Smooth muscle cell (in vitro differentiated cells): Measurements from ENCODE around the gene ZNF813. TPM values are rescaled to one million over a fixed set of nuclear protein-coding genes. Genes with fewer than 3 reads are reported as not detected.
"Not testable (repeated sequence)": the region's sequence is repeated elsewhere in the genome, so short reads cannot be mapped to it uniquely, and the experiment has no call there.

ENCODE experiments used
- DNase-seq: peaks from one replicate; lab custom pipeline; 2025; ENCODE audit not compliant: unreplicated experiment; lab: John Stamatoyannopoulos, UW
- H2AFZ ChIP-seq: fragments of 200-600 bp; sonication (generic); 2 replicates; pipeline ENCODE4 v1.6.0; 2016; ENCODE audit warnings: antibody characterized with exemption, low read depth, mild to moderate bottlenecking
- H3F3A ChIP-seq: fragments of 200-600 bp; sonication (generic); 2 replicates; pipeline ENCODE4 v1.6.0; 2017; ENCODE audit warnings: antibody characterized with exemption, low read depth
- H3K27ac ChIP-seq: fragments of 200-600 bp; sonication (generic); 2 replicates; pipeline ENCODE4 v1.5.1; 2016; ENCODE audit warnings: low read depth, mild to moderate bottlenecking
- H3K27me3 ChIP-seq: fragments of 200-600 bp; sonication (generic); 2 replicates; pipeline ENCODE4 v1.6.1; 2016; ENCODE audit warnings: low read depth, mild to moderate bottlenecking
- H3K36me3 ChIP-seq: fragments of 200-600 bp; sonication (generic); 2 replicates; pipeline ENCODE4 v1.5.1; 2016; ENCODE audit warnings: low read depth
- H3K4me1 ChIP-seq: fragments of 200-600 bp; sonication (generic); 2 replicates; pipeline ENCODE4 v1.5.1; 2016; ENCODE audit warnings: low read depth
- H3K4me2 ChIP-seq: fragments of 200-600 bp; sonication (generic); 2 replicates; pipeline ENCODE4 v1.6.0; 2016; ENCODE audit warnings: mild to moderate bottlenecking
- H3K4me3 ChIP-seq: fragments of 200-600 bp; sonication (generic); 2 replicates; pipeline ENCODE4 v1.5.1; 2016; ENCODE audit warnings: mild to moderate bottlenecking
- H3K79me2 ChIP-seq: fragments of 200-600 bp; sonication (generic); 2 replicates; pipeline ENCODE4 v1.6.0; 2016; ENCODE audit warnings: low read depth, mild to moderate bottlenecking
- H3K9ac ChIP-seq: fragments of 200-600 bp; sonication (generic); 2 replicates; pipeline ENCODE4 v1.6.0; 2016; ENCODE audit warnings: low read depth
- H3K9me3 ChIP-seq: fragments of 200-600 bp; sonication (generic); replicated peaks from 2 replicates; pipeline ENCODE4 v1.5.1; 2016; ENCODE audit warnings: low read depth
- H4K20me1 ChIP-seq: fragments of 200-600 bp; sonication (generic); 2 replicates; pipeline ENCODE4 v1.6.0; 2016; ENCODE audit warnings: low read depth
- CTCF ChIP-seq: fragments of 200-600 bp; sonication (generic); IDR thresholded peaks from 2 replicates; pipeline ENCODE4 v1.5.1; 2017; ENCODE audit warnings: borderline replicate concordance, mild to moderate bottlenecking, antibody characterized with exemption; ENCODE audit not compliant: insufficient read depth, poor library complexity, severe bottlenecking
- WGBS: methylation state at CpG from one replicate; pipeline ENCODE4 v1.1.7; 2016; ENCODE audit warnings: low lambda C conversion rate; 5-methylcytosine and 5-hydroxymethylcytosine counted together
- polyA plus RNA-seq: library from polyadenylated mRNA; unstranded; fragments of >200 nt; fragmentation: Nextera tagmentation; extraction: Ambion mirVana; gene quantifications from 2 replicates; pipeline ENCODE4 v1.2.1, GENCODE V29; 2016
- total RNA-seq: library from RNA; depleted of rRNA; stranded (reverse); fragments of >200 nt; gene quantifications from 2 replicates; pipeline ENCODE4 v1.2.3, GENCODE V29; 2014

The ZNF813 gene
- total and polyA plus RNA-seq, 2 experiments from 2014 or later: 2.4 to 5.9 TPM

DNA sequence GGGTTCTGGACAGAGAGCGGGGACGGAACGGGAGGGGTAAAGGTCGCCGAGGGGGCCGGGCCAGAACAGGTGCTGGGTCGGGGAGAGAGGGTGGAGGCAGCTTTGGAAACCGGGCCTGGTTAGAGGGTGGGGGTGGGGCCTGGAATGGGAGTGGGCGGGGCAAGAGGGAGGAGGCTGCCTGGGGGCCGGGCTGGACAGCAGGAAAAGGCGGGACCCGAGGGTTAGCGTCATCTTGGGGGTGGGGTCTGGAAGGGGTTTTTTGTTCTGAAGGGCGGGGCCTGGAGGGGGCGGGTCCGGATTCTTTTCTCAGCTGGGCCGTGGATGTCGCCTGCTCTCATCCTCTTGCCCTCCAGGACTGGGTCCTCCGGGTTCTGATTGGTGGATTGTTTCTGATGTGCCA lies 4.3 kb upstream of the ZNF813 start:
- no peak overlapping the region for H2AFZ ChIP-seq
- no peak overlapping the region for H3K9ac ChIP-seq
- no peaks in the 10 kb centered on the region for H3K4me1 ChIP-seq
- no peaks in the 10 kb centered on the region for H4K20me1 ChIP-seq
- no peak overlapping the region for H3K4me3 ChIP-seq
- no peak for DNase-seq
- H3K36me3 ChIP-seq: no peaks in the 10 kb centered on the region
- WGBS: 51% methylated on average over 4 of the region's 19 CpGs
- H3K9me3 ChIP-seq: no peaks in the 10 kb centered on the region
- no peak for TF ChIP-seq CTCF
- H3K27me3 ChIP-seq: no peaks in the 10 kb centered on the region
- no peaks in the 10 kb centered on the region for H3K79me2 ChIP-seq
- no peak overlapping the region for H3K4me2 ChIP-seq
- H3F3A ChIP-seq: no peaks in the 10 kb centered on the region
- no peak overlapping the region for H3K27ac ChIP-seq

GRCh38 chr19:53466726-53467484 lies 628 bp upstream of the ZNF813 start:
- H2AFZ ChIP-seq: peak overlapping the region; percentile 99
- no peaks in the 10 kb centered on the region for H3F3A ChIP-seq
- peaks cover 7% of the 10 kb centered on the region for H3K79me2 ChIP-seq
- H4K20me1 ChIP-seq: no peaks in the 10 kb centered on the region
- no peak overlapping the region for H3K27ac ChIP-seq
- DNase-seq: no peak
- TF ChIP-seq CTCF: no peak
- WGBS: 13% methylated on average over 29 of the region's 31 CpGs
- H3K9ac ChIP-seq: no peak overlapping the region
- peak overlapping the region; percentile 95 for H3K4me3 ChIP-seq
- H3K9me3 ChIP-seq: no peaks in the 10 kb centered on the region
- H3K27me3 ChIP-seq: no peaks in the 10 kb centered on the region
- peaks cover 6% of the 10 kb centered on the region for H3K4me1 ChIP-seq
- H3K36me3 ChIP-seq: no peaks in the 10 kb centered on the region
- H3K4me2 ChIP-seq: peak overlapping the region; percentile 93

DNA sequence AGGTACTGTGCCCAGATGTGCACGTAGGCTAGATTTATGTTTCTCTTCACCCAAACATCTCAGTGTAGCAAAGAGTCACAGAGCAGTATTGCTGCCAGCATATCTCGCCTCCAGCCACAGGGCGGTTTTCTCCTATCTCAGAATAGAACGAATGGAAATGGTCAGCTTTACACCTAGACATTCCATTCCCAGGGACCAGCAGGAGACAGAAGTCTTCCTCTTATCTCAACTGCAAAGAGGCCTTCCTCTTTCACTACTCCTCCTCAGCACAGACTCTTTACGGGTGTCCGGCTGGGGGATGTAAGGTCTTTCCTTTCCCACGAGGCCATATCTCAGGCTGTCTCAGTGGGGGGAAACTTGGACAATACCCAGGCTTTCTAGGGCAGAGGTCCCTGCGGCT lies 1.1 kb downstream of the ZNF813 start:
- DNase-seq, H3F3A ChIP-seq, H3K9ac ChIP-seq, H2AFZ ChIP-seq, H3K9me3 ChIP-seq, H4K20me1 ChIP-seq, H3K27me3 ChIP-seq, H3K36me3 ChIP-seq, H3K27ac ChIP-seq, H3K4me1 ChIP-seq: not testable (repeated sequence)
- H3K4me2 ChIP-seq: peak overlapping the region; percentile 93
- H3K79me2 ChIP-seq: peaks cover 19% of the 10 kb centered on the region
- WGBS: 15% methylated on average over 8 of the region's 8 CpGs
- H3K4me3 ChIP-seq: peak overlapping the region; percentile 95

DNA sequence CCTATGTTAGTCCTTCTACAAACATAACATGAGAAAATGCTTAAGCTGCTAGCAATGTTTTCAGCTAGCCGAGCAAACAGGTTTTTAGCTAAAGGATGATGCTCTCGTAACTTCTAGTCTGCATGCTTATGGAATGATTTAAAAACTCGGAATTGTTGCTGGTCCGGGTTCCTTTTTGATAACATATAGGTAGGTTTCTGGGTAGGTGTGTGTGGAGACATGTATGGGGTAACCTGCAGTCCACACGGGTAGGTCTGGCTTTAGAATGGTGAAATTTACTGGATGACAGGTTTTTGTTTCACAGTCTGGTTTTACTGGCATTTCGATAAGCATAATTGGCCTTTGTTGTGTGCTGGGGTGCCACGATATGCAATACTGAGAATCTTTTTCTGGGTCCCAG lies 4.4 kb downstream of the ZNF813 start:
- Histone ChIP-seq H3K4me3 (no peak overlapping the region), H3K9ac (no peak overlapping the region), H3K4me1 (peaks cover 6% of the 10 kb centered on the region), H3F3A (peaks cover 3% of the 10 kb centered on the region), H3K9me3 (no peaks in the 10 kb centered on the region), H2AFZ (no peak overlapping the region), H3K27me3 (no peaks in the 10 kb centered on the region), H4K20me1 (no peaks in the 10 kb centered on the region), H3K36me3 (no peaks in the 10 kb centered on the region), H3K79me2 (peaks cover 19% of the 10 kb centered on the region), H3K4me2 (no peak overlapping the region), H3K27ac (no peak overlapping the region)
- TF ChIP-seq CTCF: no peak
- 89% methylated on average over 7 of the region's 7 CpGs for WGBS
- DNase-seq: no peak

- Histone ChIP-seq H3K27ac (peak overlapping the region; percentile 71), H3K79me2 (peaks cover 19% of the 10 kb centered on the region)
- not testable (repeated sequence) for DNase-seq, H3K4me1 ChIP-seq, H3K27me3 ChIP-seq, H2AFZ ChIP-seq, H4K20me1 ChIP-seq, H3F3A ChIP-seq, H3K4me2 ChIP-seq, H3K36me3 ChIP-seq, H3K9me3 ChIP-seq, H3K4me3 ChIP-seq, H3K9ac ChIP-seq
- 52% methylated on average over 1 of the region's 1 CpG for WGBS
Measured at GRCh38 chr19:53474832-53475231, 7.3 kb downstream of the ZNF813 start.

DNA sequence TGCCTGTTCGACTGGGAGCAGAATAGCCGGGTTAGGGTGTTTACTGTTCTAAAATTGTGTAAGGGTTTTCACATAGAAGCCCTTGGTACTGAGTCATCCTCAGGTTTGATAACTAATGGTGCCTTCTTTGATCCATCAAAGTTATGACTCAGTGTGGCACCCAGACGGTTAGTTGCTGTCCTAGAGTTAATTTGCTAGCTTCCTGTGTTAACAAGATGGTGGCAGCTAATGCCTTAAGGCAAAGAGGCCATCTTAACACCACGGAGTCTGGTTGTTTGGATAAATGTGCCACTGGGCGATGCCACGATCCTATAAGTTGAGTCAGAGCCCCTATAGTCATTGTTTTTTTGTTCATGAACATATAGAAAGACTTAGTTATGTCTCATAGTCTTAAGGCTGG lies 7.9 kb downstream of the ZNF813 start:
- not testable (repeated sequence) for H3K27me3 ChIP-seq, DNase-seq, H3K4me2 ChIP-seq, H3K4me3 ChIP-seq, H3F3A ChIP-seq, H3K9me3 ChIP-seq, H3K9ac ChIP-seq, H4K20me1 ChIP-seq, H3K4me1 ChIP-seq, H2AFZ ChIP-seq
- Histone ChIP-seq H3K79me2 (peaks cover 14% of the 10 kb centered on the region), H3K27ac (peak overlapping the region; percentile 71), H3K36me3 (peaks cover 13% of the 10 kb centered on the region)
- 51% methylated on average over 6 of the region's 6 CpGs for WGBS
